Fibroblast of lung (primary cell): ENCODE data around the gene SNAPC2. TPM values are rescaled to one million over a fixed set of nuclear protein-coding genes. Genes with fewer than 3 reads are reported as not detected.

Experiments used
- DNase-seq, 2 donors: peaks; one replicate each; pipeline versions ENCODE4 v3.0.0 to v3.0.0-alpha.2; 2010; ENCODE audit warnings: low read depth in 2 of 2
- H2AFZ ChIP-seq: 2 replicates; pipeline ENCODE4 v1.5.1; 2012; ENCODE audit warnings: low read length, control low read depth, inconsistent platforms
- H3K27ac ChIP-seq: 2 replicates; pipeline ENCODE4 v1.5.1; 2011; ENCODE audit warnings: low read length, control low read depth; ENCODE audit not compliant: insufficient read depth
- H3K27me3 ChIP-seq: 2 replicates; pipeline ENCODE4 v1.5.1; 2011; ENCODE audit warnings: mild to moderate bottlenecking, low read length; ENCODE audit not compliant: control insufficient read depth, insufficient read depth
- H3K36me3 ChIP-seq: 2 replicates; pipeline ENCODE4 v1.5.1; 2011; ENCODE audit warnings: low read length; ENCODE audit not compliant: control insufficient read depth, insufficient read depth
- H3K4me1 ChIP-seq: 2 replicates; pipeline ENCODE4 v1.5.1; 2011; ENCODE audit warnings: low read length; ENCODE audit not compliant: control insufficient read depth, insufficient read depth; ENCODE audit errors: extremely low read depth
- H3K4me2 ChIP-seq: 2 replicates; pipeline ENCODE4 v1.5.1; 2011; ENCODE audit warnings: low read length, control low read depth; ENCODE audit not compliant: insufficient read depth; ENCODE audit errors: extremely low read depth
- H3K4me3 ChIP-seq, 4 experiments: fragments of 200-600 bp in 1 of 4; sonication (generic) in 1 of 4; replicated peaks in 1 of 4; 2 replicates each; pipeline ENCODE4 v1.5.1; 2011 to 2016; ENCODE audit warnings: low read length in 4 of 4, low read depth in 3 of 4, mild to moderate bottlenecking in 3 of 4, control low read depth in 2 of 4, inconsistent platforms in 1 of 4, mixed read lengths in 1 of 4; ENCODE audit not compliant: insufficient read depth in 1 of 4; ENCODE audit errors: control extremely low read depth in 1 of 4
- H3K79me2 ChIP-seq: 2 replicates; pipeline ENCODE4 v1.5.1; 2012; ENCODE audit warnings: mild to moderate bottlenecking, low read length, inconsistent platforms; ENCODE audit not compliant: control insufficient read depth, insufficient read depth
- H3K9ac ChIP-seq: 2 replicates; pipeline ENCODE4 v1.5.1; 2011; ENCODE audit warnings: mild to moderate bottlenecking, low read length, control low read depth; ENCODE audit not compliant: insufficient read depth
- H3K9me3 ChIP-seq: 2 replicates; pipeline ENCODE4 v1.5.1; 2012; ENCODE audit warnings: low read depth, low read length; ENCODE audit not compliant: control insufficient read depth, insufficient read depth
- H4K20me1 ChIP-seq: 2 replicates; pipeline ENCODE4 v1.5.1; 2011; ENCODE audit warnings: low read length; ENCODE audit not compliant: control insufficient read depth, insufficient read depth; ENCODE audit errors: extremely low read depth
- CTCF ChIP-seq, 2 donors: IDR thresholded peaks in 1 of 2; conservative IDR thresholded peaks in 1 of 2; 1 replicate in 1 of 2; 2 replicates in 1 of 2; pipeline ENCODE4 v1.5.1; 2011 to 2012; ENCODE audit warnings: low read length in 2 of 2, control low read depth in 1 of 2, inconsistent platforms in 1 of 2, low read depth in 1 of 2, mild to moderate bottlenecking in 1 of 2
- EZH2 ChIP-seq: IDR thresholded peaks from 2 replicates; pipeline ENCODE4 v1.5.1; 2012; ENCODE audit warnings: low read length, control low read depth, mild to moderate bottlenecking; ENCODE audit errors: missing control alignments
- polyA plus RNA-seq, 2 donors: library from polyadenylated mRNA; depleted of rRNA in 1 of 2; stranded (reverse) in 1 of 2; unstranded in 1 of 2; fragments of >200 nt; gene quantifications; 2 replicates each; pipeline ENCODE4 v1.2.1, GENCODE V29; 2011 to 2012; ENCODE audit warnings: missing spikeins in 1 of 2
- total RNA-seq: library from RNA; depleted of rRNA; stranded (reverse); fragments of >200 nt; gene quantifications from 2 replicates; pipeline ENCODE4 v1.2.1, GENCODE V29; 2014

SNAPC2 gene
- total and polyA plus RNA-seq, 2 donors (not counting 1 experiment from before 2014, with no cell fraction given) = 11.4 to 13.4 TPM

- Histone ChIP-seq H3K4me3 (no peak overlapping the region), H3K4me2 (no peak overlapping the region), H3K27ac (no peak overlapping the region), H2AFZ (no peak overlapping the region), H4K20me1 (no peaks in the 10 kb centered on the region), H3K79me2 (peaks cover 29% of the 10 kb centered on the region), H3K36me3 (peaks cover 21% of the 10 kb centered on the region), H3K27me3 (no peaks in the 10 kb centered on the region), H3K9me3 (no peaks in the 10 kb centered on the region), H3K9ac (no peak overlapping the region), H3K4me1 (peaks cover 6% of the 10 kb centered on the region)
- TF ChIP-seq CTCF (conservative IDR thresholded peaks at IDR 0.05 in 1 of 2, IDR thresholded peaks at IDR 0.05 in 1 of 2; ENCODE audit: low read depth in 1 of 2, low read length in 2 of 2) = no peak
- TF ChIP-seq EZH2 = no peak
- DNase-seq = no peak
Observed at GRCh38 chr19:7907122-7907521, 13.0 kb upstream of the SNAPC2 start.

- Histone ChIP-seq H3K4me1 (peaks cover 6% of the 10 kb centered on the region), H3K27me3 (no peaks in the 10 kb centered on the region), H3K4me2 (no peak overlapping the region), H3K9ac (no peak overlapping the region), H4K20me1 (no peaks in the 10 kb centered on the region), H3K4me3 (no peak overlapping the region), H3K9me3 (no peaks in the 10 kb centered on the region), H3K36me3 (peaks cover 23% of the 10 kb centered on the region), H3K27ac (no peak overlapping the region), H2AFZ (no peak overlapping the region), H3K79me2 (peaks cover 29% of the 10 kb centered on the region)
- TF ChIP-seq EZH2 (no peak), CTCF (conservative IDR thresholded peaks at IDR 0.05 in 1 of 2, IDR thresholded peaks at IDR 0.05 in 1 of 2; ENCODE audit: low read depth in 1 of 2, low read length in 2 of 2) (no peak)
- DNase-seq = no peak
Observed at GRCh38 chr19:7907544-7907943, 12.6 kb upstream of the SNAPC2 start.

GRCh38 chr19:7908078-7908699, 11.9 kb upstream of the SNAPC2 start:
- Histone ChIP-seq H3K27ac (no peak overlapping the region), H2AFZ (no peak overlapping the region), H3K4me2 (no peak overlapping the region), H4K20me1 (no peaks in the 10 kb centered on the region), H3K27me3 (no peaks in the 10 kb centered on the region), H3K9me3 (no peaks in the 10 kb centered on the region), H3K4me1 (peaks cover 6% of the 10 kb centered on the region), H3K4me3 (no peak overlapping the region), H3K9ac (no peak overlapping the region), H3K79me2 (peaks cover 29% of the 10 kb centered on the region), H3K36me3 (peaks cover 24% of the 10 kb centered on the region)
- DNase-seq = no peak
- TF ChIP-seq EZH2 (no peak), CTCF (conservative IDR thresholded peaks at IDR 0.05 in 1 of 2, IDR thresholded peaks at IDR 0.05 in 1 of 2; ENCODE audit: low read depth in 1 of 2, low read length in 2 of 2) (no peak)
